IMR-90 (cell line): ENCODE data around the gene TCF4.

Experiments
- MAZ ChIP-seq: IDR thresholded peaks from 2 replicates; pipeline ENCODE4 v1.6.1; 2012; ENCODE audit warnings: low read depth, mild to moderate bottlenecking, low read length, improper control_type of control experiment, moderate library complexity, borderline replicate concordance
- POLR2A ChIP-seq: IDR thresholded peaks from 2 replicates; pipeline ENCODE4 v1.6.1; 2012; ENCODE audit warnings: mild to moderate bottlenecking, low read depth, low read length
- TF ChIP-seq, protein P1 (sequence below): conservative IDR thresholded peaks from 2 replicates; pipeline ENCODE4 v1.5.1; 2012; ENCODE audit warnings: mild to moderate bottlenecking, low read depth, low read length, improper control_type of control experiment

DNA sequence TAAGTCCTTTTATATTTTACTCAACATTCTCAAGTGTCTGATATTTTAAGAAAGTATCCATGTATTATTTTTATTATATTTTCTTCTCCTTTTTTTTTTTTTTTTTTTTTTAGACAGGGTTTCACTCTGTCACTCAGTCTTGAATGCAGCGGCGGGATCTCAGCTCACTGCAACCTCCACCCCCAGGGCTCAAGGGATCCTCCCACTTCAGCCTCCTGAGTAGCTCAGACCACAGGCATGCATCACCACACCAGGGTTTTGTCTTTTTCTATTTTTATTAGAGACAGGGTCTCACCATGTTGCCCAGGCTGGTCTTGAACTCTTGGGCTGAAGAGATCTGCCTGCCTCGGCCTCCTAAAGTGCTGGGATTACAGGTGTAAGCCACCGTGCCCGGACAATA, 212.1 kb downstream of the TCF4 start:
- TF ChIP-seq POLR2A, result no peak
- TF ChIP-seq, protein P1, sequence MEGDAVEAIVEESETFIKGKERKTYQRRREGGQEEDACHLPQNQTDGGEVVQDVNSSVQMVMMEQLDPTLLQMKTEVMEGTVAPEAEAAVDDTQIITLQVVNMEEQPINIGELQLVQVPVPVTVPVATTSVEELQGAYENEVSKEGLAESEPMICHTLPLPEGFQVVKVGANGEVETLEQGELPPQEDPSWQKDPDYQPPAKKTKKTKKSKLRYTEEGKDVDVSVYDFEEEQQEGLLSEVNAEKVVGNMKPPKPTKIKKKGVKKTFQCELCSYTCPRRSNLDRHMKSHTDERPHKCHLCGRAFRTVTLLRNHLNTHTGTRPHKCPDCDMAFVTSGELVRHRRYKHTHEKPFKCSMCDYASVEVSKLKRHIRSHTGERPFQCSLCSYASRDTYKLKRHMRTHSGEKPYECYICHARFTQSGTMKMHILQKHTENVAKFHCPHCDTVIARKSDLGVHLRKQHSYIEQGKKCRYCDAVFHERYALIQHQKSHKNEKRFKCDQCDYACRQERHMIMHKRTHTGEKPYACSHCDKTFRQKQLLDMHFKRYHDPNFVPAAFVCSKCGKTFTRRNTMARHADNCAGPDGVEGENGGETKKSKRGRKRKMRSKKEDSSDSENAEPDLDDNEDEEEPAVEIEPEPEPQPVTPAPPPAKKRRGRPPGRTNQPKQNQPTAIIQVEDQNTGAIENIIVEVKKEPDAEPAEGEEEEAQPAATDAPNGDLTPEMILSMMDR, result no peak
- no peak for TF ChIP-seq MAZ
